Esophagus muscularis mucosa (tissue), 4 donors: ENCODE results near the gene FAM83F. TPM values are rescaled to one million over a fixed set of nuclear protein-coding genes. Genes with fewer than 3 reads are reported as not detected.

ENCODE experiments used
- DNase-seq: peaks from one replicate; pipeline ENCODE4 v3.0.0-alpha.2; 2017; ENCODE audit errors: extremely low spot score
- H3K27ac ChIP-seq, 4 donors: fragments of 200-600 bp; sonication (generic); replicated peaks in 1 of 4; 1 replicate in 3 of 4; 2 replicates in 1 of 4; pipeline ENCODE4 v1.5.1; 2016 to 2019; ENCODE audit warnings: mild to moderate bottlenecking in 1 of 4
- H3K27me3 ChIP-seq, 4 donors: fragments of 200-600 bp; sonication (generic); one replicate each; pipeline versions ENCODE4 v1.5.1 to v1.6.0; 2016 to 2019
- H3K36me3 ChIP-seq, 4 donors: fragments of 200-600 bp; sonication (generic); one replicate each; pipeline ENCODE4 v1.5.1; 2016 to 2019
- H3K4me1 ChIP-seq, 4 donors: fragments of 200-600 bp; sonication (generic); one replicate each; pipeline ENCODE4 v1.5.1; 2016 to 2019
- H3K4me3 ChIP-seq, 4 donors: fragments of 200-600 bp; sonication (generic); 1 replicate in 2 of 4; 2 replicates in 2 of 4; pipeline ENCODE4 v1.5.1; 2016 to 2019; ENCODE audit warnings: mild to moderate bottlenecking in 4 of 4, moderate library complexity in 1 of 4
- H3K9me3 ChIP-seq, 4 donors: fragments of 200-600 bp; sonication (generic); 1 replicate in 3 of 4; 2 replicates in 1 of 4; pipeline ENCODE4 v1.5.1; 2016 to 2019
- CTCF ChIP-seq, 3 experiments: fragments of 200-600 bp in 2 of 3; fragments of 450-650 bp in 1 of 3; sonication (generic) in 2 of 3; IDR thresholded peaks; one replicate each; pipeline ENCODE4 v1.5.1; 2017 to 2019; ENCODE audit warnings: antibody characterized with exemption in 3 of 3, mild to moderate bottlenecking in 2 of 3, moderate library complexity in 1 of 3
- EP300 ChIP-seq: sonication (generic); formaldehyde crosslinking; IDR thresholded peaks from one replicate; pipeline ENCODE4 v1.6.1; 2017; ENCODE audit warnings: antibody characterized with exemption
- POLR2A ChIP-seq: fragments of 450-650 bp; IDR thresholded peaks from one replicate; pipeline ENCODE4 v1.6.1; 2017; ENCODE audit warnings: antibody characterized with exemption, moderate library complexity, mild to moderate bottlenecking, low read depth
- POLR2AphosphoS5 ChIP-seq, 2 donors: sonication (generic); formaldehyde crosslinking; IDR thresholded peaks; one replicate each; pipeline ENCODE4 v1.6.1; 2017; ENCODE audit warnings: antibody characterized with exemption in 2 of 2
- WGBS: methylation state at CpG from one replicate; pipeline ENCODE4 v1.1.5; 2018; 5-methylcytosine and 5-hydroxymethylcytosine counted together
- intact Hi-C: fragments of 100-400 bp; cut with DNase I; formaldehyde crosslinking; loops from one replicate; pipeline ENCODE4 v1.15.1; 2023
- total RNA-seq, 4 donors: library from RNA; depleted of rRNA; stranded (reverse); fragments of >200 nt; gene quantifications; one replicate each; pipeline versions ENCODE4 v1.1.0 to v1.2.1, GENCODE V29; 2016

Gene FAM83F
- total RNA-seq, 4 donors from 2014 or later = 0.19 to 0.66 (median 0.41) TPM

GRCh38 chr22:40036126-40036525 lies 41.4 kb downstream of the FAM83F start:
- intact Hi-C loops = no loop called here
- Histone ChIP-seq H3K27me3 (peaks cover 0 to 24% (median 0%) of the 10 kb centered on the region in 4 donors), H3K27ac (no peak overlapping the region), H3K36me3 (no peaks in the 10 kb centered on the region), H3K4me3 (no peak overlapping the region), H3K9me3 (no peaks in the 10 kb centered on the region), H3K4me1 (peaks cover 12 to 27% (median 18%) of the 10 kb centered on the region in 4 donors)
- no peak for DNase-seq
- 82% methylated on average over 6 of the region's 6 CpGs for WGBS
- TF ChIP-seq POLR2A (no peak), CTCF (IDR thresholded peaks at IDR 0.05) (no peak), POLR2AphosphoS5 (IDR thresholded peaks at IDR 0.05) (no peak), EP300 (no peak)

GRCh38 chr22:40036591-40037225 lies 42.0 kb downstream of the FAM83F start:
- TF ChIP-seq POLR2AphosphoS5 (IDR thresholded peaks at IDR 0.05) (peak in 1 of 2 donors; percentile 22), EP300 (no peak), CTCF (IDR thresholded peaks at IDR 0.05) (peak; percentile 59 to 75 (median 72))
- Histone ChIP-seq H3K27ac (no peak overlapping the region), H3K9me3 (no peaks in the 10 kb centered on the region), H3K4me3 (no peak overlapping the region), H3K4me1 (peaks cover 17 to 33% (median 24%) of the 10 kb centered on the region in 4 donors), H3K27me3 (peaks cover 0 to 24% (median 0%) of the 10 kb centered on the region in 4 donors), H3K36me3 (no peaks in the 10 kb centered on the region)
- 55% methylated on average over 7 of the region's 13 CpGs for WGBS
- DNase-seq = no peak
- intact Hi-C loops = no loop called here

- Histone ChIP-seq H3K9me3 (no peaks in the 10 kb centered on the region), H3K4me3 (no peak overlapping the region), H3K27ac (no peak overlapping the region), H3K27me3 (peaks cover 0 to 24% (median 0%) of the 10 kb centered on the region in 4 donors), H3K36me3 (no peaks in the 10 kb centered on the region), H3K4me1 (peaks cover 23 to 39% (median 30%) of the 10 kb centered on the region in 4 donors)
- TF ChIP-seq EP300 (no peak), POLR2AphosphoS5 (IDR thresholded peaks at IDR 0.05) (no peak), CTCF (IDR thresholded peaks at IDR 0.05) (no peak), POLR2A (no peak)
- DNase-seq = no peak
- 96% methylated on average over 3 of the region's 3 CpGs for WGBS
- intact Hi-C loops = no loop called here
Measured at GRCh38 chr22:40037320-40037719, 42.6 kb downstream of the FAM83F start.

GRCh38 chr22:40039482-40040115 lies 44.8 kb downstream of the FAM83F start:
- WGBS = 42% methylated on average over 11 of the region's 11 CpGs
- Histone ChIP-seq H3K27ac (peak overlapping the region in 3 of 4 donors; percentile 8 to 91 (median 37)), H3K4me1 (peaks cover 38 to 55% (median 46%) of the 10 kb centered on the region in 4 donors), H3K36me3 (no peaks in the 10 kb centered on the region), H3K4me3 (no peak overlapping the region), H3K9me3 (no peaks in the 10 kb centered on the region), H3K27me3 (peaks cover 0 to 17% (median 0%) of the 10 kb centered on the region in 4 donors)
- no peak for DNase-seq
- no peak for TF ChIP-seq POLR2A
- TF ChIP-seq CTCF (IDR thresholded peaks at IDR 0.05) = no peak
- no peak for TF ChIP-seq EP300
- no peak for TF ChIP-seq POLR2AphosphoS5 (IDR thresholded peaks at IDR 0.05)
- intact Hi-C loops = loop anchor here (5.0 to 10.0 kb wide), 2 partner anchors 143 to 235 kb away; no protein-coding TSS in a partner anchor
